IMR-90 (cell line): ENCODE data around the gene TMEM208. TPM values are rescaled to one million over a fixed set of nuclear protein-coding genes. Genes with fewer than 3 reads are reported as not detected.

Source experiments
- ATAC-seq: fragments of 200-7000 bp; cut with Tn5 transposase; 2 replicates; pipeline ENCODE4 v1.9.1; 2020; ENCODE audit warnings: low read depth, mild to moderate bottlenecking, moderate library complexity
- BruUV-seq: library from RNA; stranded (reverse); fragments of 400-500 nt; replicated peaks from 2 replicates; lab custom pipeline; 2021; lab: Mats Ljungman, UMichigan
- CTCF ChIA-PET: fragments of 300-600 bp; formaldehyde crosslinking; extraction: SDS; loops from one replicate; lab custom pipeline; 2021; ENCODE audit warnings: antibody characterized with exemption; lab: Yijun Ruan, JAX
- POLR2A ChIA-PET: fragments of 300-600 bp; sonication (Branson Sonifier 250); formaldehyde crosslinking; loops from one replicate; lab custom pipeline; 2022; ENCODE audit warnings: antibody characterized with exemption; ENCODE audit not compliant: unreplicated experiment; lab: Charles Lee
- DNase-seq: peaks from one replicate; pipeline ENCODE4 v3.0.0; 2013
- H2AFZ ChIP-seq: replicated peaks from 2 replicates; pipeline ENCODE3; 2013; ENCODE audit warnings: low read length, mild to moderate bottlenecking; ENCODE audit not compliant: poor library complexity
- H2AK5ac ChIP-seq: 2 replicates; pipeline ENCODE4 v1.6.1; 2013; ENCODE audit warnings: low read depth, low read length, inconsistent platforms
- H2AK9ac ChIP-seq: replicated peaks from 2 replicates; pipeline ENCODE3; 2013; ENCODE audit warnings: mild to moderate bottlenecking, low read depth, low read length, moderate library complexity; ENCODE audit not compliant: poor library complexity
- H2BK120ac ChIP-seq: 2 replicates; pipeline ENCODE4 v1.6.1; 2013; ENCODE audit warnings: low read depth, low read length, inconsistent platforms
- H2BK15ac ChIP-seq: 3 replicates; pipeline ENCODE4 v1.6.1; 2013; ENCODE audit warnings: low read depth, low read length, inconsistent platforms
- H2BK20ac ChIP-seq: 2 replicates; pipeline ENCODE4 v1.6.1; 2013; ENCODE audit warnings: low read depth, mild to moderate bottlenecking, inconsistent platforms, low read length, moderate library complexity
- H2BK5ac ChIP-seq: 2 replicates; pipeline ENCODE4 v1.6.1; 2013; ENCODE audit warnings: mild to moderate bottlenecking, low read depth, low read length, inconsistent platforms; ENCODE audit not compliant: poor library complexity, severe bottlenecking
- H3K14ac ChIP-seq: replicated peaks from 2 replicates; pipeline ENCODE4 v1.6.1; 2013; ENCODE audit warnings: low read depth, low read length, inconsistent platforms
- H3K18ac ChIP-seq: 2 replicates; pipeline ENCODE4 v1.6.1; 2013; ENCODE audit warnings: low read depth, low read length, control low read depth
- H3K23ac ChIP-seq: 2 replicates; pipeline ENCODE4 v1.6.1; 2013; ENCODE audit warnings: low read depth, low read length, inconsistent platforms
- H3K27ac ChIP-seq: 2 replicates; pipeline ENCODE4 v1.5.1; 2013; ENCODE audit warnings: mild to moderate bottlenecking, control low read depth, low read length; ENCODE audit not compliant: insufficient read depth
- H3K27me3 ChIP-seq: 2 replicates; pipeline ENCODE4 v1.6.1; 2013; ENCODE audit warnings: low read length; ENCODE audit not compliant: control insufficient read depth, insufficient read depth
- H3K36me3 ChIP-seq: 2 replicates; pipeline ENCODE4 v1.6.1; 2013; ENCODE audit warnings: low read length, mixed read lengths; ENCODE audit not compliant: control insufficient read depth, insufficient read depth
- H3K4ac ChIP-seq: 2 replicates; pipeline ENCODE4 v1.6.1; 2013; ENCODE audit warnings: low read depth, low read length, inconsistent platforms
- H3K4me1 ChIP-seq: 2 replicates; pipeline ENCODE4 v1.6.1; 2013; ENCODE audit warnings: low read length, mixed read lengths; ENCODE audit not compliant: control insufficient read depth, insufficient read depth
- H3K4me2 ChIP-seq: 2 replicates; pipeline ENCODE4 v1.6.1; 2013; ENCODE audit warnings: low read depth, mild to moderate bottlenecking, control low read depth, low read length, moderate library complexity
- H3K4me3 ChIP-seq: 2 replicates; pipeline ENCODE4 v1.5.1; 2013; ENCODE audit warnings: low read depth, mild to moderate bottlenecking, control low read depth, low read length, moderate library complexity; ENCODE audit not compliant: insufficient read depth
- H3K56ac ChIP-seq: 2 replicates; pipeline ENCODE4 v1.6.1; 2013; ENCODE audit warnings: low read length, inconsistent platforms; ENCODE audit not compliant: insufficient read depth; ENCODE audit errors: extremely low read depth
- H3K79me1 ChIP-seq, 2 experiments: 2 replicates each; pipeline ENCODE4 v1.6.1; 2013; ENCODE audit warnings: low read length in 2 of 2, inconsistent platforms in 1 of 2, low read depth in 1 of 2
- H3K9ac ChIP-seq: 2 replicates; pipeline ENCODE4 v1.6.1; 2013; ENCODE audit warnings: low read depth, low read length, control low read depth
- H3K9me1 ChIP-seq: 2 replicates; pipeline ENCODE4 v1.6.1; 2013; ENCODE audit warnings: low read length, inconsistent platforms; ENCODE audit not compliant: insufficient read depth
- H3K9me3 ChIP-seq: 2 replicates; pipeline ENCODE4 v1.6.1; 2013; ENCODE audit warnings: low read length; ENCODE audit not compliant: control insufficient read depth, insufficient read depth
- H4K20me1 ChIP-seq: 2 replicates; pipeline ENCODE4 v1.6.1; 2013; ENCODE audit warnings: low read length, inconsistent platforms; ENCODE audit not compliant: insufficient read depth
- H4K5ac ChIP-seq: 2 replicates; pipeline ENCODE4 v1.6.1; 2013; ENCODE audit warnings: mild to moderate bottlenecking, low read depth, low read length, control low read depth
- H4K8ac ChIP-seq, 2 experiments: 2 replicates each; pipeline ENCODE4 v1.6.1; 2013; ENCODE audit warnings: low read depth in 2 of 2, low read length in 2 of 2, control low read depth in 1 of 2, inconsistent platforms in 1 of 2
- H4K91ac ChIP-seq: 2 replicates; pipeline ENCODE4 v1.6.1; 2013; ENCODE audit warnings: low read depth, low read length, inconsistent platforms; ENCODE audit not compliant: insufficient read depth
- BHLHE40 ChIP-seq: fragments of 150-350 bp; IDR thresholded peaks from 2 replicates; pipeline ENCODE4 v1.6.1; 2016; ENCODE audit warnings: mild to moderate bottlenecking, low read depth, low read length
- CEBPB ChIP-seq: IDR thresholded peaks from 2 replicates; pipeline ENCODE4 v1.6.1; 2012; ENCODE audit warnings: low read depth, low read length, improper control_type of control experiment
- CHD1 ChIP-seq: IDR thresholded peaks from 2 replicates; pipeline ENCODE4 v1.6.1; 2012; ENCODE audit warnings: low read depth, low read length, improper control_type of control experiment
- CTCF ChIP-seq: conservative IDR thresholded peaks from 2 replicates; pipeline ENCODE4 v1.5.1; 2012; ENCODE audit warnings: mild to moderate bottlenecking, low read depth, low read length, improper control_type of control experiment
- ELK1 ChIP-seq: fragments of 150-350 bp; IDR thresholded peaks from 2 replicates; pipeline ENCODE4 v1.6.1; 2016; ENCODE audit warnings: low read depth, mild to moderate bottlenecking, low read length, moderate library complexity, borderline replicate concordance
- FOS ChIP-seq: fragments of 150-350 bp; IDR thresholded peaks from 2 replicates; pipeline ENCODE4 v1.6.1; 2016; ENCODE audit warnings: low read depth, low read length
- MAFK ChIP-seq: IDR thresholded peaks from 2 replicates; pipeline ENCODE4 v1.6.1; 2012; ENCODE audit warnings: low read depth, low read length, improper control_type of control experiment
- MAZ ChIP-seq: IDR thresholded peaks from 2 replicates; pipeline ENCODE4 v1.6.1; 2012; ENCODE audit warnings: low read depth, mild to moderate bottlenecking, low read length, improper control_type of control experiment, moderate library complexity, borderline replicate concordance
- MXI1 ChIP-seq: IDR thresholded peaks from 2 replicates; pipeline ENCODE4 v1.6.1; 2012; ENCODE audit warnings: low read depth, mild to moderate bottlenecking, low read length, moderate library complexity, borderline replicate concordance
- NFE2L2 ChIP-seq: fragments of 150-350 bp; IDR thresholded peaks from 2 replicates; pipeline ENCODE4 v1.6.1; 2016; ENCODE audit warnings: low read depth, mild to moderate bottlenecking, low read length
- RAD21 ChIP-seq: IDR thresholded peaks from 2 replicates; pipeline ENCODE4 v1.6.1; 2012; ENCODE audit warnings: low read length, improper control_type of control experiment
- RCOR1 ChIP-seq: IDR thresholded peaks from 2 replicates; pipeline ENCODE4 v1.6.1; 2012; ENCODE audit warnings: mild to moderate bottlenecking, low read length, improper control_type of control experiment; ENCODE audit not compliant: insufficient replicate concordance
- RFX5 ChIP-seq: IDR thresholded peaks from 2 replicates; pipeline ENCODE4 v1.8.0; 2012; ENCODE audit warnings: low read depth, mild to moderate bottlenecking, low read length, moderate library complexity
- SMC3 ChIP-seq: fragments of 150-350 bp; IDR thresholded peaks from 2 replicates; pipeline ENCODE4 v1.6.1; 2016; ENCODE audit warnings: low read depth, mild to moderate bottlenecking, antibody characterized with exemption, low read length, moderate library complexity
- USF2 ChIP-seq: fragments of 150-350 bp; IDR thresholded peaks from 2 replicates; pipeline ENCODE4 v1.6.1; 2017; ENCODE audit warnings: mild to moderate bottlenecking, antibody characterized with exemption, low read length, low read depth
- WGBS, 2 experiments: methylation state at CpG; one replicate each; pipeline versions ENCODE4 v1.1.5 to v1.1.7; 2013; ENCODE audit warnings: missing lambda C conversion rate in 2 of 2; ENCODE audit not compliant: insufficient read length in 1 of 2; ENCODE audit errors: extremely low coverage in 2 of 2; 5-methylcytosine and 5-hydroxymethylcytosine counted together
- dilution Hi-C: fragments of 300-500 bp; cut with HindIII; formaldehyde crosslinking; loops from one replicate; pipeline ENCODE4 v1.14.3; 2018; ENCODE audit warnings: low sequenced_read_pairs; ENCODE audit not compliant: unreplicated experiment
- in situ Hi-C: fragments of 300-500 bp; cut with MboI; formaldehyde crosslinking; loops from 3 replicates; pipeline ENCODE4 v1.14.3; 2019; ENCODE audit warnings: low sequenced_read_pairs, inconsistent platforms, mixed read lengths
- intact Hi-C: fragments of 100-400 bp; cut with micrococcal nuclease; formaldehyde crosslinking; loops from 2 replicates; pipeline ENCODE4 v1.10.0; 2022
- polyA plus RNA-seq, 3 experiments: library from polyadenylated mRNA; depleted of rRNA; stranded (reverse); fragments of >200 nt; gene quantifications; 2 replicates each; pipeline ENCODE4 v1.2.3, GENCODE V29; 2012; ENCODE audit warnings: low replicate concordance in 1 of 3
- total RNA-seq: library from RNA; depleted of rRNA; stranded (reverse); fragments of >200 nt; gene quantifications from 2 replicates; pipeline ENCODE4 v1.2.3, GENCODE V29; 2012

TMEM208 gene
- total and polyA plus RNA-seq, 2 of the 4 experiments (the other 2 are of a cell fraction): 65.6 to 66.5 TPM

GRCh38 chr16:67235816-67236562 lies 9.1 kb downstream of the TMEM208 start:
- H3K14ac ChIP-seq: no peak overlapping the region
- no TSS peak for BruUV-seq
- H2BK120ac ChIP-seq: no peak overlapping the region
- dilution Hi-C loops: no loop called here
- H3K36me3 ChIP-seq: peaks cover 65% of the 10 kb centered on the region
- H2AK9ac ChIP-seq: peak overlapping the region; percentile 23
- 100% methylated on average over 6 of the region's 17 CpGs; no CpG with 5 or more reads in 1 of the 2 experiments for WGBS, 2 experiments
- ATAC-seq: no peak
- peak overlapping the region; percentile 18; the same call in 1 of the 2 replicates for H2AK5ac ChIP-seq
- no peak overlapping the region for H3K4me2 ChIP-seq
- H3K27ac ChIP-seq: no peak overlapping the region
- no peak overlapping the region for H2BK15ac ChIP-seq
- H2BK5ac ChIP-seq: no peak overlapping the region
- peaks cover 15% of the 10 kb centered on the region for H3K9me1 ChIP-seq
- no peaks in the 10 kb centered on the region for H3K9me3 ChIP-seq
- no peak overlapping the region for H3K4me3 ChIP-seq
- peaks cover 19 to 64% of the 10 kb centered on the region in 2 experiments; a peak in 3 of 4 replicates for H3K79me1 ChIP-seq
- ChIA-PET CTCF (no interaction called here), POLR2A (no interaction called here)
- no peak overlapping the region for H4K8ac ChIP-seq
- no peak overlapping the region for H3K56ac ChIP-seq
- no peak overlapping the region for H4K5ac ChIP-seq
- H3K9ac ChIP-seq: no peak overlapping the region
- H2AFZ ChIP-seq: no peak overlapping the region
- in situ Hi-C loops: no loop called here
- no peak overlapping the region for H4K91ac ChIP-seq
- H3K18ac ChIP-seq: no peak overlapping the region
- no peak overlapping the region for H2BK20ac ChIP-seq
- no peak for DNase-seq
- H4K20me1 ChIP-seq: no peaks in the 10 kb centered on the region; the same call in 1 of the 2 replicates
- H3K4me1 ChIP-seq: peaks cover 8% of the 10 kb centered on the region
- H3K27me3 ChIP-seq: no peaks in the 10 kb centered on the region
- H3K23ac ChIP-seq: no peak overlapping the region
- no peak overlapping the region for H3K4ac ChIP-seq
- intact Hi-C loops: no loop called here
- TF ChIP-seq RFX5 (no peak), CHD1 (no peak), NFE2L2 (no peak), CTCF (no peak), RAD21 (no peak), RCOR1 (no peak), USF2 (no peak), SMC3 (no peak), BHLHE40 (no peak), MAZ (no peak), CEBPB (no peak), MAFK (no peak), ELK1 (no peak), MXI1 (no peak), FOS (no peak)
